Measurements from ENCODE around the gene CALY. TPM values are rescaled to one million over a fixed set of nuclear protein-coding genes. Genes with fewer than 3 reads are reported as not detected.

Gene CALY
- total RNA-seq, 1 donor from 2014 or later = 4.7 TPM

DNA sequence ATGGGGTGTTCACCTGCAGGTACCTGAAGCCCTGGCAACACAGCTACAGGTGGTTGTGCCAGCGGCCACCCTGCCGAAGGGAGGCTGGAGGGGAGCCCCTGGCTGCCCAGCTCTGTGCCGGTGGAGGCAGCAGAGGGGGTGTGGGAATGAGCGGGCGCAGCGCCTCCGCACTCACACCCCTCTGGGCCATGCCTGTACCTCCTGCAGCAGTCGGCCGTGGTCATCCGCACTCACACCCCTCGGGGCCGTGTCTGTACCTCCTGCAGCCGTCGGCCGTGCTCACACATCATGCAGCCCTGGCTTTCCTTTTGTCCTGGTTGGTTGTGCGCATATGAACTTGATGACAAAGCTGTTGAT lies 26.3 kb downstream of the CALY start:
- DNase-seq = no peak

DNA sequence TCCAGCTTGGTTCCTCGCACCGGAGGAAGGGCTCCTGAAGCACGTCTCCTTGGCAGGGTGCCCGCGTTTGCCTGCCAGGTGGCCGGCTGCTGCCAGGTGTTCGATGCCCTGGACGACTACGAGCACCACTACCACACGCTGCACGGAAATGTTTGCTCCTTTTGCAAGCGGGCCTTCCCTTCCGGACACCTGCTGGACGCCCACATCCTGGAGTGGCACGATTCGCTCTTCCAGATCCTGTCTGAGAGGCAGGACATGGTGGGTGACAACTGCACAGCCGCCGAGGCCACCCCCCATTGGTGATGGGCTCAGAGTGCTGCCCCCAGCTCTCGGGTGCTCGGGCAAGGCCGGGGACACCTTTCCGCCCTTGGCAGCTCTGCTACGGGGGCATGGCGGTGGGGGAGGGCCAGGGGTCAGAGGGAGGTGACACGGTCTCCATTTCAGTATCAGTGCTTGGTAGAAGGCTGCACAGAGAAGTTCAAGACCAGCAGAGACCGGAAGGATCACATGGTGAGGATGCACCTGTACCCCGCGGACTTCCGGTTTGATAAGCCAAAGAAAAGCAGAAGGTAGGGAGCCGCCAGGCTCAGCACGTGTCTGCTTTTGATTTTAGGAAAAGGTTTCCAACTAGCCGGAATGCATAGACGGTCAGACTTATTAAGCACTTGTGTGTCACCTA lies 26.8 kb downstream of the CALY start:
- no peak for DNase-seq

DNA sequence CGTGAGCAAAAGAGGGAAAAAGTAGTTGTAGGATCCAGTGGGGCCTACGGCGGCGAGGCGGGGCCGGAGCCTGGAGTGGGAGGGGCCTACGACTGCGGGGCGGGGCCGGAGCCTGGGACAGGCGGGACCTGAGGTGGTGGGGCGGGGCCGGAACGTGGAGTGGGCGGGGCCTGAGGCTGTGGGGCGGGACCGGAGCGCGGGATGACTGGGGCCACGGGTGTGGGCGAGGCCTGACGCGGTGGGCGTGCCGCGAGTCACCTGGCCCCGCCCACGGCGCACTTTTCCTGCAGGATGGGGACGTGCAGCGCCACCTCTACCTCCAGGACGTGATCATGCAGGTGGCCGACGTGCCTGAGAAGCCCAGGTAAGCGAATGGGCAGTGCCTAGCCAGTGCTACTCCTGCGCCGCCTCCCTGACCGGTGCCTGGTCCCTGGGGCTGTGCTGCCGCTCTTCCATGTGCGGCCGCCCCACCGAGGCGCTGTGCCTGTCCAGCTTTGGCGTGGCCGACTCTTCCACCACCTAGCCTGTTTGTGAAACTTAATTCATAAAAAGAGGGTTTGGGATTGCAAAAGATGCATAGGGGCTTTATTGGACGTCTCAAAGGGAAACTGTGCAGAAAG lies 27.5 kb downstream of the CALY start:
- DNase-seq = peak; percentile 88

DNA sequence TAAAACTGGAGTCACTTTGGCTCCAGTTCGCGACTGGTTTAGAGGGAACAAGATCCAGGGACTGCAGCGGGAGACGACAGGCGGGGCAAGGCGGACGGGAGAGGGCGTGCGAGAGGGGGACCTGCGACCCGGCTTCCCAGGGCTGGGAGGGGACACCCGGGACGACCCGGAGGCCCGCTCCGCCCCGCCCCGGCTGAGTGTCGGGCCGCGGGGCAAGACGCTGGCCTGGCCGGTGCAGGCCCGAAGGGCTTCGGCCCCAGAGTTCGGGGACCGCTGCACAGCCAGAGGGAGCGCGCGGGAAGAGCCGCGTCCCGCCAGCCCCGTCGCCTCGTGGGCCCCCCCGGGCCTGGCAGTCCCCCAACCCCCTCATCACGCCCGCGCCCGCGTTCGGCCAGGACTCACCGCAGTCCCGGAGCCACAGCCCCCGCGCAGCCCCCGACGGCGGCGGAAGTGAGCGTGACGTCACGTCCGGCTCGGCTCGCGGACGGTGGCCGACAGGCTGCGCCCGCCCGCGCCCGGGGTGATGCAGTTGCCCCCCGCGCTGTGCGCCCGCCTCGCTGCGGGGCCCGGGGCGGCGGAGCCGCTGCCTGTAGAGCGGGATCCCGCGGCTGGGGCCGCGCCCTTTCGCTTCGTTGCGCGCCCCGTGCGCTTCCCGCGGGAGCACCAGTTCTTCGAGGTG lies 28.1 kb downstream of the CALY start, which contains the start of the genes TUBGCP2 and ZNF511:
TSS of gene TUBGCP2 (minus strand) at position 452 of the 679 bp plus-strand sequence. CDS start 5,931 bp downstream, outside the sequence.
TSS of gene ZNF511 (plus strand) at position 494 of the 679 bp plus-strand sequence. CDS start at position 524, 30 bp downstream.
- DNase-seq = peak; percentile 88

DNA sequence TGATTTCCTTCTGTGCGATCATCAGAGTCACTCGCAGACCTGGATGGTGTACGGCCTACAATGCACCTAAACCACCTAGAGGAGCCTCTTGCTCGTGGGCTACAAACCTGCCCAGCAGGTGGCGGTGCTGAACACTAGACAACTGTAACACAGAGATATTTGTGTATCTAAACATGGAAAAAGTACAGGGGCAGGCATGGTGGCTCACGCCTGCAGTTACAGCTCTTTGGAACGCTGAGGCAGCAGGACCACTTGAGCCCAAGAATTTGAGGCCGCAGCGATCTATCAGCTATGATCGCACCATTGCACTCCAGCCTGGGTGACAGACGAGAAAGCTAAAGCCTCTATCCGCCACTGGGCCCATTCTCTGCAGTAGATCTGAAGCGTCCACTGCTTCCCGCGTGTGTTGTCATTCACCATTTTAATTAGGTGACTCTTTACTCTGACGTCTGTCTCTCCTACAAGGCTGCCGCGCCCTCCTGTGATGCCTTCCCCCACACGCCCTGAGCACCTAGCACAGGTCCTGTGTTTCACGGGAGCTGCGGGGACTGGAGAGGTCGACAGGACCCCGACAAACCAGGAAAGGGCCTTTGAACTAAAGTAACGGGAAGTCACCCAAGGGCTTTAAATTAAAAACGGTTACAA lies 28.8 kb downstream of the CALY start:
- DNase-seq = no peak

DNA sequence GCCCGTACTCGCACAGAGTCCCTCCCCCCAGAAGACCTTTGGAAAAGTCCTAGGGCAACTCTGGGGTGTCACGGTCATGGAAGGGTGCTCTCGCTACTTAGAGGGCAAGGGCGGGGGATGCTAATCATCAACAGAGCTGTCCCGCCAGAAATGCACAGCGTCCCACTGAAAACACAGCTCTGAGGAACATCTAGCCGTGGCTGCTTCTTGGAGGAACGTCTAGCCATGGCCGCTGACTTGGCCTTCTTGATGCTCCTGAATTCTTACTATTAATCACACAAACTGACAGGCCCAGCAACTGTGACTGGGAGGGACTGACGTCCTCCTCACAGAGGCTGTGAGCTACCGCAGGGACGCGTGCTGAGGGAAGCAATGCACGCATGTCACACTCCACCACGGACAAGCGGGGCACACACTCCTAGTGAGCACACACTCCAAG lies 29.7 kb downstream of the CALY start:
- no peak for DNase-seq

DNA sequence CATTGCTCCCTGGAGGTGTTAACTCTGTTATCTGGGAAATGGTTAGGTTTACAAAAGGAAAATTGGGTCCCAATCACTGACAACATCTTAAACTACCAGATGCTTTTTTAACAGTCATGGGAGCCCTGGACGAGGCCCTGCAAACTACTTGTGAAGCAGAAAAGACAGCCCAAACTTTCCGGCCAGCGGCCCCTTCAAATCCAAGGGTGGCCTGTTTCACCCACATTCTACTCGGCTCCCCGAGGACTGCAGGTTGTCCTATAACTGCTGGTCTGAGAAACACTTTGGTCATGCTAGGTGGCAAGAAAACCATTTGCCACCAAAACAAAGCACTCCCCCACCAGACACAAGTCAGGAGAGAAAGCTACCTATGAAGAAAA lies 30.6 kb downstream of the CALY start:
- no peak for DNase-seq

DNA sequence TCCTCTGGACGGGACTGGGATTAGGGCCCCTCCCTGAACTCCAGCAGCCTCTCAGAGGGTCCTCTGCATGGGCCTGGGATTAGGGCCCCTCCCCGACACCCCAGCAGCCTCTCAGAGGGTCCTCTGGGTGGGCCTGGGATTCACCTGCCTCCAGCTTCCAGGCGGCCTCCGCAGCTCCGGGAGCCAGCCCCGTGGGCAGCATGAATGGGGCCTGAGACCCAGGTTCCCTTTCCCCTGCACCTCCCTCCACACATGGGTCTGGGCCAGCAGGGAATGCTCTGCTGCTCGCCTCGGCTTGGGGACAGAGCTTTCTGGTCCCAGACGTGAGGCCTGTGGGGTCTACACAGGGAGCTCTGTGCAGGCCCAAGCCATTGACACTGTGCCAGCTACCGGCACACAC lies 33.5 kb downstream of the CALY start:
- no peak for DNase-seq

DNA sequence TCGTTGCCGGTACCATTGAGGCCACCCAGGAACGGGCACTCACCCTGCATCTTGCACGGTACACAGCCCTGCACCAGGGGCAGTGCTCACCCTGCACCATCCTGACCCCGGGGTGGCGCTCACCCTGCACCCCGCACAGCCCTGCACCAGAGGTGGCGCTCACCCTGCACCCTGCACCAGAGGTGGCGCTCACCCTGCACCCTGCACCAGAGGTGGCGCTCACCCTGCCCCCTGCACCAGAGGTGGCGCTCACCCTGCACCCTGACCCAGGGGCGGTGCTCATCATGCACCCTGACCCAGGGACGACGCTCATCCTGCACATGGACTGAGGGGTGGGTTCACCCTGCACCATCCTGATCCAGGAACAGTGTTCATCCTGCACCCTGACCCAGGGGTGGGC lies 34.5 kb downstream of the CALY start:
- DNase-seq = no peak

DNA sequence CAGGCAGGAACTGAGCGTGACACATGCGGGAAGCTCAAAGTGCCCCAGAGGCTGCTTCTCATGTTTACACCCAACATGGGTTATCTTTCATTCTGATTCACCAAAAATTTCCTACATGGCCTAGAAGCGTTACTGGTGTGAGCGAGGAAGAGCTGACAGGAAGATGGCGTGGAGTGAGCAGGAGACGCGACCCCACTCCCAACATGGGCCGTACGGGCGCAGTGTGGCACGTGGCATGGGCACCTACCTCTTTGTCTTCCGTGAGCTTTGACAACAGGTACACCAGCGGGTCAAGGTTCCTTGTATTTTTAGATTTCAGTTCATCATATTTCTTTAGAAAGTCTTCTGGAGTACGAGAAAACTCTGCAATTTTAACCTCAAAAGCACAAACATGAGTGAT lies 37.0 kb downstream of the CALY start:
- no peak for DNase-seq

DNA sequence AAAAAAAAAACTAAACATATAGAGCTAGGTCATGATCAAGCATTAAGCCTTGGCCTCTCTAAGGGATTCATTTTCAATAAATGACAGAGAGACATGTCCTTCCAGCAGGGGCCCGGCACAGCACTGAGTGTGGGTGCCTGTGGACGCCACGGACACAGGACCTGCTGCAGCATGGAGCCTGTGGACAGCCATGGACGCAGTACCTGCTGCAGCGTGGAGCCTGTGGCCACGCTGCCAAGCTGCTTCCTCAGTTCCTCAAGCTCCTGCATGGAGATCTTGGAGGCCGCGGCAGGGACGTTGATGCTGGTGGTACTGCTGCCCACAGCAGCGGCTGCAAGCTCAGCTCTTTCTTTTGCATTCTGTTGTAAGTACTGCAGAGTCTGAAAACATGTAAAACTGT lies 37.5 kb downstream of the CALY start:
- DNase-seq = no peak

DNA sequence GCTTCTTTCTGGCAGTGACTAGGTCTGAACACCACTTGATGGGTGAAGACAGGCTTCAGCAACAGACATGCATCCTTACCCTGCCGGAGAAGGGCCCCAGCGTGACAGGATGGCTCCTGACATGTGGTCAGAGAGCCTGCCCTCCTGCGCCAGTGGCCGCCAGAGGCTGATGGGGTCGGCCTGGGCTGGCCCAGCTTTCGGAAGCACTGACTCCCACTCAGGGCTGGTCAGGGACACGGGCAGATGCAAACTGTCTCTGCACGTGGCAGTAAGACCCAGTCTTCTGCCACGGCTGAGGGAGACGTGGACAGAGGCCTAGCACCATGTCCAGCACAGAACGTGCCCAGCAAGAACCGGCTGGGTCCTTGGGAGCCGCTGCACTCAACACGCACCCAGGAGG lies 38.2 kb downstream of the CALY start:
- no peak for DNase-seq

DNA sequence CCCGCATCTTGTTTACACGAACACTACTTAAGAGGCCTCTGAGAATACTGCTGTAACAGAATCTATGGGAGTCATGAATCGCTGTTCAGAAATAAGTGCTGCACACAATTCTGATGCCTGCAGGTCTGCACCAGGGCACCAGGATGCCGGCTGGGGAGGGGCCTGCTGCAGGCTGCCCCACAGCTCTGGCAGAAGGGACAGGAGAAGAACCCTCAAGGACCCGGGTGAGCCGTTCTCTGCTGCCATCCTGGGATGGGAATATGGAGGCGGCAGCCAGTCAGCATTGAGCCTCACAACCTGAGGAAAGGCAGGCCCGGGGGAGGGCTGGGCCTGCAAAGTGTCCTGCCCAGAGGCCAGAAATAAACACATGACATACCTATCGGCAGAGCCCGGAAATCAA lies 39.2 kb downstream of the CALY start:
- no peak for DNase-seq

DNA sequence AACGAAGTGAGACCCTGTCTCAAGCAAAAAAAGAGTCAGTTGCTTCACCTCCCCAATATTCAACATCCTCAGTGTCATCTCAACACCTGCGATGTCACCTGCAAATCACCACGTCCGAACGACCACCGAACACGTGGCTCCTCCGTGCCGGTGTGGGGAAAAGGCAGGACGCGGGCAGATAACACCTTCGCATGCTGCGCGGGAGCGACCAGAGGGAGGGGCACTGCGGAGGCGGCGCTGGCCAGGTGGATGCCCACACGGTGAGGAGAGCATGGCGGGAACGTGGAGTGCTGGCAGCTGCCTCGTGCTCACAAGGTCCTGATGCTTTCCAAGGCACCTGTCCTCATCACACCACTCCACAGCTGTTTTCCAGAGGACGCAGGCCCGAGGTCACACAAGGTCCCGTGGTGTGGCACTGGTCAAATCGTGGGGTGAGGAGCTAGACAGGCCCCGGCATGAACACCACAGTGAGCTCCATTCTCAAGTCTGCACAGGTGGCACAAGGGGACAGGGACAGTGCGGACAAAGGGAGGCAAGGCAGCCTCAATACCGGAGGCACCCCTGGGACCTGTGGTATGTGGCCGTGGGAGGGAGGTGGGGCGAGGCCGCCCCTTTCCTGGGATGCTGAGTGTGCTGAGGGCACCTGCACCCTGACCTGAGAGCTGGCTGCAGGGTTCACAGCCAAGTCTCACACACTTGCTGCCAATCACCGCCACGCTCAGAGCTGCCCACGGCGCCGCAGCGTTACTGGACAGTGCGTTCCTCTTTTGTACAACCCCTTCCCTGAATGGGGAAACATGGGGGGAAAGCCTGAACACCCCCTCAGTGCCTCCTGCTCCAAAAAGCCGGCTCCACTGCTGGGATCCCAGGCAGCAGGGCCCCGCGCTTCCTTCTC lies 41.0 kb downstream of the CALY start:
- no peak for DNase-seq

DNA sequence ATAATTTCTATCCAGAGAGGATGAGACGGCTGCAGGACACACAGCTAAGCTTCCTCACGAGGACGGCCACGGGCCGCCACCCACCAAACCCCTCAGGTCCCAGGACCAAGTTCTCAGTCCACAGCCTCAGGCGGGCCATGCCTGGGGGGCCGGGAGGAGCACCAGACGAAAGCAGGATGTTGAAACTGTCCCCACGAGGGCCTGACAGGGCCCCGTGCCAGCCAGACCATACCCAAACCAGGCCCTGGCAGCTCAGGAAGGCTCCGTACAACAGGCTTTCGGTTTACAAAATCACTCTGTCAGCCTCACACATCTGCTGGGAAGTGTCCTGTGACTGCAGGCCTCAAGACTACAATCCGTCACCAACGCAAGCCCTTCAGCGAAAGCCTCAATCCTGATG lies 42.5 kb downstream of the CALY start:
- DNase-seq = no peak

DNA sequence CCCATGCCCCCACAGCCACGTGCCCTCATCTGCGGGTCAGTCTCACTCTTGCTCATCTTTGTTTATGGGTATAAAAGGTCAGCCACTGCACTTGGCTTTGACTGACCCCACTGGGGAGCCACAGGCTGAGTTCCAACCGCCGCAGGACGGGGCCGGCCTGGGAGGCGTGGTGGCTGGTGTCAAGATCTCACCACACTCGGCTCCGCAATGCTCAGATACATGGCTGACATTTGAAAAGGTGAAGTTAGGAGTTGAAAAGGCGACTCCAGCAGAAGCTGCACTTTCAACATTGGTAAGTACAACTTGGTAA lies 42.9 kb downstream of the CALY start:
- DNase-seq = no peak

DNA sequence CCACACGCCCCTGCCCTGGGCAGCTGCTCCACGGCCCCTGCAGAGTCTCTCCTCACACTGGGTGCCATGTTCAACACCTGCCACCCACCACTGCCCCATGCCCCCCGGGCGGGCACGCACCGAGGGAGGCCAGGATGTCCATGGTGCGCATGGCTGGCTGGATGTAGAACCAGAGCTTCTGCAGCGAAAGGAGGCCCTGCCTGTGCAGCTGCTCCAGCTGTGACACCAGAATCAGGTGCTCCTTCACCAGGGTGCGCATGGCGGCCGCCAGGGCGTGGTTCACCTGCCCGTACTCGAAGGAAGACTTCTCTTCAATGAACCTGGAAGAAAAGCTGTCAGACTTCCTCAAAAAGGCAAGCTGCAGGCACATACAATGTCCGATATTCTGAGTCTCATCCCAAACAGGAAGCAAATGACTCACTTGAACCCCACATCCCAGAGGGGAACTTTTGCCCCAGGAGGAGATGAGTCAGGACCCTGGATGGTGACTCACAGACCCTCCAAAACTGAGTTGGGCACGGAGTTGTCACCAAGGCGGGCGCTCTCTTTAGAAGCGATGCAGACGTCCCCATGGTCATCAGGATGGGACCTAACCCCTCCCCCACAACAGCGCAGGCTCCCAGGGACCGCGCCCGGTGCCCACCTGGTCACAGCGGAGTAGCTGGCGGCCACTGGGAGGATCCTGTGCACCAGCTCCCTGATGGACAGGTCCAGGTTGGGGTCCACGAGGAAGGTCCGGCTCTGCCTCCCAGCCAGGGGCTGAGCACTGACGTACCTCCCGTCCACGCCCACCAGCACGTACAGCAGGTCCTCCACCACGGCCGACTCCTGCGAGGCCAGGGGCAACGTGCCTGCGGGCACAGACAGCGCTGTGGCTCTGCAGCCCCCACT lies 43.5 kb downstream of the CALY start:
- no peak for DNase-seq

DNA sequence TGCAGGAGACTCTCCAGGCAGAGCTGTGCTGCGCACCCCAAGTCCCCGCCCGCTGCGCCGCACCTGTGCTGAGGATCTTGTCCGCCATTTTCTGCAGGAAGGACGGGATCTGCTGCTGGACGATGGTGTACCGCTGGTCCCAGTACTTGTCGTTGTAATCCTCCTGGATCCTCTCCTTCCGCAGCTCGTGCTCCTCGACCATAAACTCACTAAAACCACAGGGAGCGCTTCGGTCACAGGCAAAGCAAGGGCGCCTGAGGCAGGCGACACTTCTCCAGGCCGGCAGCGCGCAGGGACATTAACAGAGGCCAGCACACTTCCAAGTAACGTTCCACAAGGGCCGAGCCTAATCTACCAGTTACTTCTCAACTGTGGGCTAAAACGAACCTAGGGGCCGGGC lies 46.9 kb downstream of the CALY start:
- DNase-seq = no peak

DNA sequence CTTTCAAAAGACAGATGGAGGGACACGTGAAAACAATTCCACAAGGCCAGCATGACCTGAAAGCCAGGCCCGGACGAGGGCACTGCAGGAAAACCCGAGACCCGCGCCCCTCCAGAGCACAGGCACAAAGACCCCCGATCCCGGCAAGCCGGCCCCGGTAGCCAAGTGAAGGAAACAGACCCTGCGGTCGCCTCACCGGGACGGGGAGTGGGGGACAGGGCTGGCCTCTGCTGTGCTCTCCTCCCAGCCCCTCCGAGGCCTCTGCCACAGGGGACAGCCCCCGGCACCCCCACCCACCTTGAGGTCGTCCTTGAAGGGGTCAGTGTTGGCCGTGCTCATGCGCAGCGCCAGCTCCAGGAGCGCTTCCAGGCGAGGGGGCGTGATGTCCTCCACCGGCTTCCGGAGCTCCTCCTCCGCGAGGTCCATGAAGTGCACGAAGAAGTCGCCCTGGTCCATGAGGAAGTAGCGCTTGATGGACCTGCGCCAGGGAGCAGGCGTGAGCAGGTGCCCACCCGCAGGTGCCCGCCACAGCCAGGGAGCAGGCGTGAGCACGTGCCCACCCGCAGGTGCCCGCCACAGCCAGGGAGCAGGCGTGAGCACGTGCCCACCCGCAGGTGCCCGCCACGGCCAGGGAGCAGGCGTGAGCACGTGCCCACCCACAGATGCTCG lies 48.7 kb downstream of the CALY start:
- DNase-seq = no peak

DNA sequence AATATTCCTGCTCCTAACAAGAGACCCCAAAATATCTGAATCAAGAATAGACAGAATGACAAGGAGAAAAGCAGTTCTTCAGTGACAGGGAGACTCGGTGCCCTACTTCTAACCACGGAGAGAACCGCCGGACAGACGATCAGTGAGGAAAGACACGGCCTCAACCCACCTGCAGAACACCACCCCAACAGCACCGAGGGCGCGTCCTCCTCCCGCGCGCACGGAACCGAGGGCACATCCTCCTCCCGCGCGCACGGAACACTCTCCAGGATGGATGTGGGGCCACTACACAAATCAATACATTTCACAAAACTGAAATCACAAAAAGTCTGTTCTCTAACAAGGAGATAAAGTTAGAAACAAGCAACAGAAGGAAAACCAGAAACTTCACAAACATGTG lies 50.3 kb downstream of the CALY start:
- DNase-seq = no peak

DNA sequence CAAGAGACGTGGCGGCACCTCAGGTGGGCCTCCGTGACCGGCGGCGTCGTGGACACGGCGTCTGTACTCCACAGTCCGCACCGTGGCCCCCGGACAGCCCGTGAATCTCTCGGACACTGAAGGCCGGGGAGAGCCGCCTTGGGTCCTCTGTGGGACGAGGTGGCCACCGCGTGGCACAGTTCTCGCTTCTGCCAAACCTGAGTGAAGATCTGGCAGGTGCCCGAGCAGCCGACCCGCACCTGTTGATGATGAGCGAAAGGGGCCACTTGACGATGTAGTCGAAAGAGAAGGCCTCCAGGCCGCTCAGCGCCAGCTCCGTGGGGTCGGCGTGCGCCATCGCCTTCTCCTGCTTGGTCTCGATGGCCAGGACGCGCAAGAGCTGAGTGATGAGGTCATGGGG lies 51.5 kb downstream of the CALY start:
- DNase-seq = no peak
